8988T (cell line): Measurements from ENCODE around the gene CACNA2D2.
A peak's percentile ranks its signal among the peaks of the same experiment; 100 is the strongest.
"Not testable (repeated sequence)": the region's sequence is repeated elsewhere in the genome, so short reads cannot be mapped to it uniquely, and the experiment has no call there.

Experiments used
- DNase-seq: peaks from one replicate; pipeline ENCODE4 v3.0.0; 2011

CACNA2D2 gene

DNA sequence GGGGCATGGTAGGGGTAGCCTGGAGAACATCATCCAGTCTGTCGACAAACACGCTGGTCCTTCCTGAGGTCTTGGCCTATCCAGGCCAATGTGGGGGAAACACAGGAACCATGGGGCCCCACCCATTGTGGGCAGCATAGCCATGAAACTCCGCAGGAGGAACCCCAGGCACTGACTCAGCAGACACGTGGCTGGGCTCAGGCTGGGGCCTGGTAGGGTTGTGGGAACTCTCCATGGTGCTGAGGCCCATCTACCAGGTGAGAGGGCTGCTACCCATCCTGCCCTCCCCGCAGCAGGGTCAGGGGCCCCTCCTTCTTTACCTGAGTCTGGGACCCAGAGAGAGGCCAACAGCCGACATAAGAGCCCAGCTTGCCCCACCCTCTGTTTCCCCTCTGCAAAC lies 22.6 kb upstream of the CACNA2D2 start:
- DNase-seq = peak; percentile 92

DNA sequence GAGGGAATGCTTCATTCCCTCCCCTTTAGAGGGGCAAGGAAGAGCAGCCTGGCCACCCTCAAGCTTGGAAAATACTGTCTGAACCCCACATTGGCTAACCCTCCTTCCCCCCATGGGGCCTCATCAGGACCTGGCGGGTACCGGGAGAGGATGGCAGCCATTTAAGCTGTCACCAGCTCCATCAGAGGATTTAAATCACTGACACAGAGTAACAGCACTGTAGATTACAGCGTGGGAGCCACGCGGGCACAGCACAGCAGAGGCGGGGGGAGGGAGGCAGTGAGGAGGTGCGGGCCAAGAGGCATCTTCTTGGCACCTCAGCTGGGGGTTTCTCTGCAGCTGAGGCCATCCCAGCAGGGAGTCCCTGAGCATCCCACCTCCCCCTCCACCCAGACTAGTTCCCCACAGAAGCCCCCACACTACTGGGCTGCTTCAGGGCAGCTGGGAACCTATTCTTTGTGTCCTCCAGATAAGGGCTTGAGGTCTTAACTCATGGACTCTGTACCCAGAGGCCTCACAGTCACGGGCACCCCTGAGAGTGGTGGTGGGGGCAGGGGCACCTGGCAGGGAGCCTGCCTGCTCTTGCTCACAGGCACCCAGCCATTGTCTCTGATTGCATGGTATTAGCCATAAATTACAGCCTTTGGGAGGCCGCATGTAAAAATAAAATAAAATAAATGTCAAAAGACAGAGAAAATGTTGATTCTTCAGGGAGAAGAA lies 21.9 kb upstream of the CACNA2D2 start:
- no peak for DNase-seq

- no peak for DNase-seq
These were observed 21.3 kb upstream of the CACNA2D2 start for GRCh38 chr3:50524746-50525145.

GRCh38 chr3:50523279-50523811 lies 19.9 kb upstream of the CACNA2D2 start:
- DNase-seq = no peak

GRCh38 chr3:50521572-50521971 lies 18.1 kb upstream of the CACNA2D2 start:
- no peak for DNase-seq

GRCh38 chr3:50520849-50521248 lies 17.4 kb upstream of the CACNA2D2 start:
- no peak for DNase-seq

GRCh38 chr3:50519471-50520089 lies 16.1 kb upstream of the CACNA2D2 start:
- peak; percentile 89 for DNase-seq

DNA sequence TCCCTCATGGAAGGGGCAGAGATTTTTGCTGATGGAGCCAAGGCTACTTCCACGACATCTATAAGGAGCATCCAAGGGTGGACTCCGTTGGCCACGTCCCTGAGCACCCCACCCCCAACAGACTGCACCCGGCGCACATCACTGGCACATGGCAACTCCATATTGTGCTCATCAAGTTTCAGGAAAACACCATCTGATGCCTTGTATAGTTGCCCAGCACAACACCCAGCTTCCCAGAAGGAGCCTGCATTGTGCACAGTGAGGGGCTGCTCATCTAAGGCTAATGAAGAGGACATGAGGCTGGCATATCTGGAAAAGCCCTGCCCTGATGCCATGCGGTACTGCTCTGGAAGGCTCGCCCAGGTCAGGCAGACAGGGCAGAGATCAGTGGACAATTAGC lies 15.0 kb upstream of the CACNA2D2 start:
- DNase-seq = no peak

GRCh38 chr3:50517721-50518206 lies 14.3 kb upstream of the CACNA2D2 start:
- DNase-seq = no peak

DNA sequence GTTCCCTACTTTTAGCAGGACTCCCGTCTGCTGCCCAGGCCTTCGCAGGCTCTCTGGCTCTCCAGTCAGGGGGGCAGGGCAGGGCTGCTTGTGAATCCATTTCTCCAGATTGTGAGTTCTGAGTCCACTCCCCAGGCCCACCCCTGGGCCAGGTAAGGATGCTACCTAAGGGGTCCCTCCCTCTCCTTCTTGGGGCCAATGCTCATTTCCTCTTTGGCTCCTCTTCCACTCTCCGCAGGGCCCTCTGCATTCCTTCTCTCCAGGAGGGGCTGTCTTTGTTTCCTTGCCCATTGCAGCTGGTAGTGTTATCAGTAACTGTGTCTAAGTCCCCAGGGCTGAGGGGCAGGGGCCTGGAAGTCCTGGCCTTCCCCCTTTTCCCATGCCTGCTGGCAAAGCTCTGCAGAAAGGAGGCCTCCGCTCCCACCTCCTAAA lies 13.0 kb upstream of the CACNA2D2 start:
- no peak for DNase-seq

- no peak for DNase-seq
These were observed 12.4 kb upstream of the CACNA2D2 start for GRCh38 chr3:50515565-50516439.

DNA sequence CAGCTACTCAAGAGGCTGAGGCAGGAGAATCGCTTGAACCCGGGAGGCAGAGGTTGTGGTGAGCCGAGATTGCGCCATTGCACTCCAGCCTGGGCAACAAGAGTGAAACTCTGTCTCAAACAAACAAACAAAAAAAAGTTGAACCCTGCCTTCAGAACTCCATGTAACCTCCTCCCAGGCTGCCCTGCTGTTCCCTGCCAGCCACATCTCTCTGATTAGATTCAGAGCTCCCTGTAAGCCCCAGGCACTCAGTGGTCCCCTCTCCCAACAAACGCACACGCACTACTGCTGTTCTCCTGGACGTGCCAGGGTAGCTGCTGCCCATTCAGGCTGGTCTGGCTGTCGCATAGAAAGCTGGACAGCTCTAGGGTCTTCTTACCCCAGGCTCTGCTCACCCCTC lies 9.5 kb upstream of the CACNA2D2 start:
- DNase-seq = not testable (repeated sequence)

GRCh38 chr3:50512131-50512530 lies 8.7 kb upstream of the CACNA2D2 start:
- DNase-seq = no peak

- DNase-seq = no peak
These were observed 6.9 kb upstream of the CACNA2D2 start for GRCh38 chr3:50510325-50510724.

- DNase-seq = no peak
These were observed 6.3 kb upstream of the CACNA2D2 start for GRCh38 chr3:50509715-50510114.

DNA sequence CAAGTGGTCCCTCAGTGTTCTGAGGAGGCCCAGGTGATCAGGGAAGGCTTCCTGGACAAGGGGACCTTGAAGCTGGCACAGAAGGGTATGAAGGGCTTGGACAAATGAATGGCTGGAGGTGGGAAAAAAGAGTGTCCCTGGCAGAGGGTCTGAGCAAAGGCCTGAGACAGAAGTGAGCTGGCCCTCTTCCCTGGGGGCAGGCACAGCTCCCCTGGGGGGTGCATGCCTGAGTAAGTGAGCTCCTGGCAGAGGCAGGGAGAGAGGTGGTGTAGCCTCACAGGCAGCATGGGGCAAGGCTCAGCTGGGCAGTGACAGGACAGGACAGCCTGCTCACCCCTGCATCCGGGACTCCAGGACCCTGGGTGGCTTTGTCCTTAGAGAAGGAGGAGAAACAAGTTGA lies 5.4 kb upstream of the CACNA2D2 start:
- no peak for DNase-seq

GRCh38 chr3:50506169-50506568 lies 2.7 kb upstream of the CACNA2D2 start:
- DNase-seq = no peak

- DNase-seq = no peak
These were observed 1.2 kb upstream of the CACNA2D2 start for GRCh38 chr3:50504681-50505080.

DNA sequence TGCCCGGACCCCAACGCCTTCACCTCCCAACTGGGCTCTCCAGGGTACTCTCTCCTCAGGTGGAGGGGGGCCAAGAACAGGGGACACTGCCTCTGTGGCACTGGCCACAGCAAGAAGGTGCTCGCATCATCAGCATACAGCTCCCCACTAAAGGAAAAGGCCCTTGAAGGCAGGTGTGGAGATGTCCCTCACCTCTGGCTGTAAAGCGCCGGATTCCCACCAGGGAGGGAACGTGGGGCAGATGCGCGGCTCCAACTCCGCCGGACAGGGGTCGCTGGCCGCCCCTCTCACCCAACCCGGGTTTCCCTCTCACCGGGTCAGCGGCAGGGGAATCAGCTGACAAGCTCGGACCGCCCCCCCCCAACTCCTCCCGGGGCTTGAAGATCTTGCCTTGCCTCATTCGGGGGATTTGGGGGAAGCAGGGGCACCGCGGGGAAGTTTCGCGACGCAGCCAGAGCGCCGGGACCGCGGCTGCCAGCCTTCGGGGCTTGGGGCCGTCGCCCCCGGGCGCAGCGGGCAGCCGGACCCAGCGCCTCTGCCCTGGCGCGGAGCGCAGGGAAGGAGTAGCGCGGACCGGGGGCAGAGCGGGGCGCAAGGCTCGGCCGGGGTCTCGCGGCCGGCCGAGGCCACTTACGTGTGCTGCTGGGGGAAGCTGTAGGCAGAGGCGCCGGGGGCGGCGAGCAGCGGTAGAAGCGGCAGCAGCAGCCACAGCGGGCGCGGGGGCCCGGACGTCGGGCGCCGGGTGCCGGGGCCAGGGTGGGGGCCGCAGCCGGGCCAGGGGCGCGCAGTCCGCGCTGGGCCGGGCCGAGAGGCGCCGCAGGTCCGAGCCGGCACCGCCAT lies 630 bp downstream of the CACNA2D2 start:
- DNase-seq = peak; percentile 90

DNA sequence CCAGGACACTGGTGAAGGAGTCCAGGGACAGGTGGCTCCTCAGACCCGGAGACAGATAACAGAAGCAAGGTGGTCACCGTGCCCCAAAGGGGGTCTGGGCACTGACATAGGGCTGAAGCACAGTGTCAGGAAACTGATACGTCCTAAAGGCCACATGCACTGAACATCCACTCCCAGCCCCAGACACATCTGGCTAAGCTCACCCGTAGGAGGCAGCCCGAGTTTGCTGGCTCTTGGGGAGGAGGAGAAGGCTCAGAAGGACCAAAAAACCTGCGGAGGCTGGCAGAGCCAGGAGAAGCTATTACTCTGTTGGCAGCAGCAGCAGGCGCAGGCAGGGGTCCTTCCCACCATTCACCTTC lies 1.2 kb downstream of the CACNA2D2 start:
- DNase-seq = peak; percentile 88

GRCh38 chr3:50495609-50496423 lies 7.6 kb downstream of the CACNA2D2 start:
- DNase-seq = no peak

DNA sequence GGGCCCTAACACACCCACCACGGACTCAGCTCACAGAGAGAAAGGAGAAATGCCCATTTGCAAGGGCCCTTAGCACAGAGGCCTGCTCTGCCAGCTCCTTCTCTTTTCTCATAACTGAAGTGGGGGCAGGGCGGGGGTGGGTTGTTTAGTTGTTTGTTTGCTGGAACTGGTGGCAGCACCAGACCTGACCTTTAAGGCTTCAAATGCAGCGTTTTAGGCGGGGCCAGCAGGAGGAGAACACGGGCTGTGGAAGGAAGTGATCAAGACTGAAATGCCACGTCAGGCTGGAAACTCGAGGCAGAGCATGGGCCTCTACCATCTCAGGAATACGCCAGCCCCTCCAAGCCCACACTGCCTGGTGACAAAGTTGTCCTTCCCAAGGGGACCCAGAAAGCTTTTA lies 9.3 kb downstream of the CACNA2D2 start:
- no peak for DNase-seq
